ENCODE data around the gene VCPKMT.

DNA sequence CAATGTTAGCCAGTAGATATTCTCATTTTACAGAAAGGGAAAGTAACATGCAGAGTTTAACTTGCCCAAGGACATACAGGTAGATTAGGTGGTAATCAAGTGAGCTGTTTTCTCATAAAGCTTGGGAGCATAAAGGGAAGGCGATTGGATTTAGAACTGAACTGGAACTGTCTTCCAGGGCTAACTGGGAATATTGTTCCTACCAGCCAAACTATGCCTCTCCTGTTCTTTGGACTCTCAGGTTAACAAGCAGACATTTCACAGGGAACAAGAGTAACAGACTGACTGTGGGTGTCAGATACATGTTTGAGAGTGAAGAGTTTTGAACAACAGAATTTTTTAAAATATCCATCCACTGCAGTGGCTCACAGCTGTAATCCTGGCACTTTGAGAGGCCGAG is 15.6 kb downstream of the VCPKMT start:
- TF ChIP-seq, protein P1, sequence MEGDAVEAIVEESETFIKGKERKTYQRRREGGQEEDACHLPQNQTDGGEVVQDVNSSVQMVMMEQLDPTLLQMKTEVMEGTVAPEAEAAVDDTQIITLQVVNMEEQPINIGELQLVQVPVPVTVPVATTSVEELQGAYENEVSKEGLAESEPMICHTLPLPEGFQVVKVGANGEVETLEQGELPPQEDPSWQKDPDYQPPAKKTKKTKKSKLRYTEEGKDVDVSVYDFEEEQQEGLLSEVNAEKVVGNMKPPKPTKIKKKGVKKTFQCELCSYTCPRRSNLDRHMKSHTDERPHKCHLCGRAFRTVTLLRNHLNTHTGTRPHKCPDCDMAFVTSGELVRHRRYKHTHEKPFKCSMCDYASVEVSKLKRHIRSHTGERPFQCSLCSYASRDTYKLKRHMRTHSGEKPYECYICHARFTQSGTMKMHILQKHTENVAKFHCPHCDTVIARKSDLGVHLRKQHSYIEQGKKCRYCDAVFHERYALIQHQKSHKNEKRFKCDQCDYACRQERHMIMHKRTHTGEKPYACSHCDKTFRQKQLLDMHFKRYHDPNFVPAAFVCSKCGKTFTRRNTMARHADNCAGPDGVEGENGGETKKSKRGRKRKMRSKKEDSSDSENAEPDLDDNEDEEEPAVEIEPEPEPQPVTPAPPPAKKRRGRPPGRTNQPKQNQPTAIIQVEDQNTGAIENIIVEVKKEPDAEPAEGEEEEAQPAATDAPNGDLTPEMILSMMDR (conservative IDR thresholded peaks at IDR 0.05; ENCODE audit: low read length): no peak
- no peak for TF ChIP-seq EZH2phosphoT487 (IDR thresholded peaks at IDR 0.05; ENCODE audit: borderline replicate concordance, low read depth, low read length)

Measured in OCI-LY7 (cell line).